ENCODE data around the gene TRIP12. TPM values are rescaled to one million over a fixed set of nuclear protein-coding genes. Genes with fewer than 3 reads are reported as not detected.

TRIP12 gene
- total RNA-seq, 1 donor from 2014 or later = 191 TPM

DNA sequence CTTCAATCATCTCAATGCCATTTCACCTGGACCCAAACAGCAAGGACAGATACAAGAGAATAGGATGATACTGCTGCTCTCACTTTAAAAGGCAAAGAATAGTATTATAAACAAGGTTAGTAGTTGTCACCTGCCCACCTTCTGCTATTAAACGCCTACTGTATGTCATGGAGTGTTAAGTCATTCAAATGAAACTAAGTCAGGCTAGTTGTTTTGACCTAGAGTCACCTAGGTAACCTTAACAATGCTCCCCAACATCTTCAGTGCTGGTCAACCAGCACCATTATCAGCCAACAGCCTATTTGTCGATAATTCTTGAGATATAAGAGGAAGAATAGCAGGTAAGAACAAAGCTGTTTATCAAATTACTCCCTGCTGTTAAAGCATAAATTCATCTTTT is 39.2 kb downstream of the TRIP12 start:
- Mint-ChIP-seq H3K36me3 (peaks cover 7% of the 10 kb centered on the region), H3K4me1 (ENCODE audit: unreplicated experiment) (no peaks in the 10 kb centered on the region), H3K27me3 (no peaks in the 10 kb centered on the region), H3K9me3 (no peaks in the 10 kb centered on the region), H3K4me3 (no peak overlapping the region), H3K27ac (no peak overlapping the region)
- TF ChIP-seq, protein P1, sequence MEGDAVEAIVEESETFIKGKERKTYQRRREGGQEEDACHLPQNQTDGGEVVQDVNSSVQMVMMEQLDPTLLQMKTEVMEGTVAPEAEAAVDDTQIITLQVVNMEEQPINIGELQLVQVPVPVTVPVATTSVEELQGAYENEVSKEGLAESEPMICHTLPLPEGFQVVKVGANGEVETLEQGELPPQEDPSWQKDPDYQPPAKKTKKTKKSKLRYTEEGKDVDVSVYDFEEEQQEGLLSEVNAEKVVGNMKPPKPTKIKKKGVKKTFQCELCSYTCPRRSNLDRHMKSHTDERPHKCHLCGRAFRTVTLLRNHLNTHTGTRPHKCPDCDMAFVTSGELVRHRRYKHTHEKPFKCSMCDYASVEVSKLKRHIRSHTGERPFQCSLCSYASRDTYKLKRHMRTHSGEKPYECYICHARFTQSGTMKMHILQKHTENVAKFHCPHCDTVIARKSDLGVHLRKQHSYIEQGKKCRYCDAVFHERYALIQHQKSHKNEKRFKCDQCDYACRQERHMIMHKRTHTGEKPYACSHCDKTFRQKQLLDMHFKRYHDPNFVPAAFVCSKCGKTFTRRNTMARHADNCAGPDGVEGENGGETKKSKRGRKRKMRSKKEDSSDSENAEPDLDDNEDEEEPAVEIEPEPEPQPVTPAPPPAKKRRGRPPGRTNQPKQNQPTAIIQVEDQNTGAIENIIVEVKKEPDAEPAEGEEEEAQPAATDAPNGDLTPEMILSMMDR (conservative IDR thresholded peaks at IDR 0.05) = no peak
- DNase-seq (ENCODE audit: extremely low spot score, unreplicated experiment) = no peak

DNA sequence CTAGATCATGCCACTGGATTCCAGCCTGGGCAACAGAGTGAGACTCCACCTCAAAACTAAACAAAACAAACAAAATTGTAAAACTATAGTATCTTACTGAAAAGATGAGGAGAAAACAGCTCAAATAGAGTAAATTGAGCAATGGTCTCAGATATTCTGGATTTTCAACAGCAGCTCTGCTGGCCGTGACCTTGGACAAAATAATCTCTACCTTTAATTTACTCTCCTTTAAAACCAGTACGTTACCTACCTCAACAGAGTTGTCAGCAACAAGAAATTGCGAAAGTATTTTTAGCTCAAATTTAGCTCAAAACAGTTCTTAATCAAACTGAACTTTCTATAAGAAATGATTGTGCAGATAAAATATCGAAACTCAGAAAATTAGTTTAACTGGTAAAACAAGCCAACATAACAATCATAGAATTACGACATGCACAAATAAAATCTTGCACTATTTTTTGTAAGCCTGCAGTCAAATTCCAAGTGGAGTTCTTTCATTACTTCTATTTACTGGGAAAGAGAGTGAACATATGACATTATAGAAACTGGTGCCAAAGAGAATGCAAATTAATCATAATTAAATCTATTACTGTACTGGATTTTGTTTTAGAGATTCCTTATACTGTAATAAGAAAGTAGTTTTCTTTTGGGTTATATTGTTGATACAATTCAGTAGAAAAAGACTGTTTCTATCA is 40.8 kb downstream of the TRIP12 start:
- Mint-ChIP-seq H3K4me3 (no peak overlapping the region), H3K9me3 (no peaks in the 10 kb centered on the region), H3K27me3 (no peaks in the 10 kb centered on the region), H3K36me3 (peaks cover 11% of the 10 kb centered on the region), H3K4me1 (ENCODE audit: unreplicated experiment) (no peaks in the 10 kb centered on the region), H3K27ac (no peak overlapping the region)
- no peak for DNase-seq (ENCODE audit: extremely low spot score, unreplicated experiment)
- TF ChIP-seq, protein P1 (conservative IDR thresholded peaks at IDR 0.05) = no peak

DNA sequence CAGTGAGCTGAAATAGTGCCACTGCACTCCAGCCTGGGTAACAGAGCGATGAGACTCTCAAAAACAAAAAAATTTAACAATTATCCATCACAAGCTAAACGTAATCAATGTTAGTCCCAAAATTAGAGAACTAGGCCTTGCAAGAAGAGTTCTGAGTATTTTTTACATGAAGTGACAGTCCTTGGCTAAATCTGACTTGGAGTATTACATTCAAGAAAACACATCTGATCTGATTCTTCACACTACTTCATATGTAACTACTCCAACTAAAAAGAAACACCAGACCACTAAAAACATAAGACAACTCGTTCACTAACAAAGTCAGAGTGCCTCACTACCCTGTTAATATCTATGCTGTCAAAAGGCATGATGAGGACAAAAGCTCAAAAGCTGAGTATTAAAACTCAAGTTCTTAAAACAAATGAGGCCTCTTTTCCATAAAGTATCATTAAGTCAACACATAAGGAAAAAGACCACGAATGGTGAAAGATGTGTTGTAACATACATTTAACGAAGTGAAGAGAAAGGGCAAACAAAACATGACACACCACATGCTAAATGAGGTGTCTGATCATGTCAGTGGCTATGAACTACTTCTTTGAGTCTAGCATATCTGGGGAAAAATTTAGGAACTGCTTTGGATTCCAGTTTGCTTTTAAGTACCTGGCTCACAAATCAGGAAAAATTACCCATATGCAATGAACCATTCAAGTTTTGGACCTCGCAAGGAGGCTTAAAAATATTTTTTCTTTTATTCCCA is 42.4 kb downstream of the TRIP12 start:
- TF ChIP-seq, protein P1 (conservative IDR thresholded peaks at IDR 0.05) = no peak
- H3K4me1 Mint-ChIP-seq (ENCODE audit: unreplicated experiment) = peaks cover 3% of the 10 kb centered on the region

DNA sequence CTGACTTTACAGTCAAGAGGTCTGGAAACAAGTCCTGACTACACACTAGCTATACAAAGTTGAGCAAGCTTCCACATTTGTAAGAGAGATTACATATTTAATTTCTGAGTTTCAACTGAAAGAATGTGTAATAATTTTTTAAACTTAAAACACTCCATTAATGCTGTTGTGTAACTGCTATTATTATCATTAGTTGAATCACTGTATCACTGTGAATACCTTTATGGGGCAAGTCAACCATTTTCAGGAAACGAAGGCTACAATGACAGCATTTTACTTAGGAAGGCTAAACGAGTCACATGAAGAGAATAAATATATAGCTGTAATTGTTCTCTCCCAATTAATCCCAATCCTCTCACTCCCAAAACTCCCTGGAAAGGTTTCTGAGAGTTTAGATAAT is 46.3 kb downstream of the TRIP12 start:
- no peak overlapping the region for H3K4me3 Mint-ChIP-seq
- peaks cover 13% of the 10 kb centered on the region for H3K4me1 Mint-ChIP-seq (ENCODE audit: unreplicated experiment)
- peaks cover 23% of the 10 kb centered on the region for H3K36me3 Mint-ChIP-seq
- no peak for DNase-seq (ENCODE audit: extremely low spot score, unreplicated experiment)
- H3K9me3 Mint-ChIP-seq = no peaks in the 10 kb centered on the region
- TF ChIP-seq, protein P1 (conservative IDR thresholded peaks at IDR 0.05) = no peak
- H3K27me3 Mint-ChIP-seq = no peaks in the 10 kb centered on the region
- no peak overlapping the region for H3K27ac Mint-ChIP-seq

More for the DNA sequence above, 42.4 kb downstream of the TRIP12 start:
- Mint-ChIP-seq H3K27ac (no peak overlapping the region), H3K9me3 (no peaks in the 10 kb centered on the region), H3K27me3 (no peaks in the 10 kb centered on the region), H3K36me3 (peaks cover 15% of the 10 kb centered on the region), H3K4me3 (no peak overlapping the region)
- no peak for DNase-seq (ENCODE audit: extremely low spot score, unreplicated experiment)

DNA sequence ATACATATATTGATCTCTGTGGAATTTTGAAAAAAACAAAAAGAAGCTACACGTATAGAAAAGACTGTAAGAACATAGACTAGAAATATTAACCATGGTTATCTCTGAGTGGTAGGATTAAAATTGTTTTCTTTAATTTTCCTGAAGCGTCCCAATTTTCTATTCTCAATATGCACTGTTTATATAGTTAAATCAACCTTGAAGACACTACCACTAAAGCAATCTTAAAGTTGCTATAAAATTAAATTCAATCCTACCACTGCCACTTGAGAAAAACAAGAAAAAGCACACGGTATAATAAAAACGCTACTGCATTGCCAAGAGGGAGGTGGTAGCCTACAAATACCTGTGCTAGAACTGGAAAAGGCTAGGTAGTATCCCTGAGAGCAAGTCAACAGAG is 47.2 kb downstream of the TRIP12 start:
- Mint-ChIP-seq H3K27me3 (no peaks in the 10 kb centered on the region), H3K36me3 (peaks cover 29% of the 10 kb centered on the region), H3K27ac (no peak overlapping the region), H3K4me3 (no peak overlapping the region), H3K9me3 (no peaks in the 10 kb centered on the region), H3K4me1 (ENCODE audit: unreplicated experiment) (peaks cover 13% of the 10 kb centered on the region)
- TF ChIP-seq, protein P1 (conservative IDR thresholded peaks at IDR 0.05) = no peak
- no peak for DNase-seq (ENCODE audit: extremely low spot score, unreplicated experiment)
